ENCODE results near the gene REC8.
"Not testable (repeated sequence)": the region's sequence is repeated elsewhere in the genome, so short reads cannot be mapped to it uniquely, and the experiment has no call there.

REC8 gene

GRCh38 chr14:24207104-24207551, 35.2 kb downstream of the REC8 start:
- DNase-seq: no peak

- no peak for DNase-seq
Measured at GRCh38 chr14:24207625-24208024, 35.7 kb downstream of the REC8 start.

- no peak for DNase-seq
Measured at GRCh38 chr14:24211311-24211710, 39.4 kb downstream of the REC8 start.

GRCh38 chr14:24212924-24213865, 41.3 kb downstream of the REC8 start, which contains the start of gene CHMP4A:
TSS of gene CHMP4A (minus strand) at chr14:24213488. CDS start at chr14:24213439, 49 bp downstream.
- peak; percentile 98 for DNase-seq

- no peak for DNase-seq
Measured at GRCh38 chr14:24213866-24214662, 42.2 kb downstream of the REC8 start.

- DNase-seq: peak; percentile 88
Measured at GRCh38 chr14:24215495-24216344, 43.8 kb downstream of the REC8 start, which contains the start of gene MDP1. TSS of gene MDP1 (minus strand) at chr14:24216066. CDS start at chr14:24215955, 111 bp downstream.

GRCh38 chr14:24216345-24216699, 44.4 kb downstream of the REC8 start:
- DNase-seq: no peak

GRCh38 chr14:24216876-24217275, 45.0 kb downstream of the REC8 start:
- not testable (repeated sequence) for DNase-seq

- DNase-seq: no peak
Measured at GRCh38 chr14:24219080-24219479, 47.2 kb downstream of the REC8 start.

- DNase-seq: no peak
Measured at GRCh38 chr14:24219521-24219920, 47.6 kb downstream of the REC8 start.

- not testable (repeated sequence) for DNase-seq
Measured at GRCh38 chr14:24222987-24223386, 51.1 kb downstream of the REC8 start.

GRCh38 chr14:24224618-24225071, 52.8 kb downstream of the REC8 start:
- no peak for DNase-seq

- no peak for DNase-seq
Measured at GRCh38 chr14:24226473-24226872, 54.6 kb downstream of the REC8 start.

- no peak for DNase-seq
Measured at GRCh38 chr14:24228902-24229301, 57.0 kb downstream of the REC8 start.
